Measurements from ENCODE around the gene PARP8. TPM values are rescaled to one million over a fixed set of nuclear protein-coding genes. Genes with fewer than 3 reads are reported as not detected.
"Not testable (repeated sequence)": the region's sequence is repeated elsewhere in the genome, so short reads cannot be mapped to it uniquely, and the experiment has no call there.

Gene PARP8
- total RNA-seq, 1 donor from 2014 or later: 23.3 TPM

- Mint-ChIP-seq H3K27ac (ENCODE audit: unreplicated experiment) (no peak overlapping the region), H3K9me3 (ENCODE audit: low read depth) (no peaks in the 10 kb centered on the region), H3K4me3 (ENCODE audit: unreplicated experiment) (no peak overlapping the region), H3K4me1 (ENCODE audit: low read depth) (peaks cover 22% of the 10 kb centered on the region), H3K27me3 (ENCODE audit: low read depth) (no peaks in the 10 kb centered on the region), H3K36me3 (ENCODE audit: low read depth) (peaks cover 9% of the 10 kb centered on the region)
- no peak for DNase-seq (ENCODE audit: low spot score)
- TF ChIP-seq CTCF (IDR thresholded peaks at IDR 0.05): no peak
These were observed 101.2 kb downstream of the PARP8 start for GRCh38 chr5:50767588-50767987.

GRCh38 chr5:50768634-50769033, 102.2 kb downstream of the PARP8 start:
- Mint-ChIP-seq H3K27me3 (ENCODE audit: low read depth) (no peaks in the 10 kb centered on the region), H3K36me3 (ENCODE audit: low read depth) (peaks cover 16% of the 10 kb centered on the region), H3K4me1 (ENCODE audit: low read depth) (peaks cover 22% of the 10 kb centered on the region), H3K9me3 (ENCODE audit: low read depth) (peaks cover 5% of the 10 kb centered on the region), H3K4me3 (ENCODE audit: unreplicated experiment) (no peak overlapping the region), H3K27ac (ENCODE audit: unreplicated experiment) (no peak overlapping the region)
- DNase-seq (ENCODE audit: low spot score): no peak
- no peak for TF ChIP-seq CTCF (IDR thresholded peaks at IDR 0.05)

- H3K36me3 Mint-ChIP-seq (ENCODE audit: low read depth): peaks cover 19% of the 10 kb centered on the region
These were observed 104.0 kb downstream of the PARP8 start for GRCh38 chr5:50770441-50770840.

DNA sequence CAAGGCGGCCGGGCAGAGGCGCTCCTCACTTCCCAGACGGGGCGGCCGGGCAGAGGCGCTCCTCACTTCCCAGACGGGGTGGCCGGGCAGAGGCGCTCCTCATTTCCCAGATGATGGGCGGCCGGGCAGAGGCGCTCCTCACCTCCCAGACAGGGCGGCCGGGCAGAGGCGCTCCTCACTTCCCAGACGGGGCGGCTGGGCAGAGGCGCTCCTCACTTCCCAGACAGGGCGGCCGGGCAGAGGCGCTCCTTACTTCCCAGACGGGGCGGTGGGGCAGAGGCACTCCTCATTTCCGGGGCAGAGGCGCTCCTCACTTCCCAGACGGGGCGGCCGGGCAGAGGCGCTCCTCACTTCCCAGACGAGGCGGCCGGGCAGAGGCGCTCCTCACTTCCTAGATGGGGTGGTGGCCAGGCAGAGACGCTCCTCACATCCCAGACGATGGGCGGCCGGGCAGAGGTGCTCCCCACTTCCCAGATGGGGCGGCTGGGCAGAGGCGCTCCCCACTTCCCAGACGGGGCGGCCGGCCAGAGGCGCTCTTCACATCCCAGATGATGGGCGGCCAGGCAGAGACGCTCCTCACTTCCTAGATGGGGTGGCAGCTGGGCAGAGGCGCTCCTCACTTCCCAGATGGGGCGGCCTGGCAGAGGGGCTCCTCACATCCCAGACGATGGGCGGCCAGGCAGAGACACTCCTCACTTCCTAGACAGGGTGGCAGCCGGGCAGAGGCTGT, 108.2 kb downstream of the PARP8 start:
- not testable (repeated sequence) for H3K27me3 Mint-ChIP-seq (ENCODE audit: low read depth); H3K9me3 Mint-ChIP-seq (ENCODE audit: low read depth); H3K4me3 Mint-ChIP-seq (ENCODE audit: unreplicated experiment); H3K27ac Mint-ChIP-seq (ENCODE audit: unreplicated experiment); H3K4me1 Mint-ChIP-seq (ENCODE audit: low read depth); DNase-seq (ENCODE audit: low spot score)
- H3K36me3 Mint-ChIP-seq (ENCODE audit: low read depth): peaks cover 21% of the 10 kb centered on the region

More at GRCh38 chr5:50770441-50770840, 104.0 kb downstream of the PARP8 start:
- Mint-ChIP-seq H3K4me1 (ENCODE audit: low read depth) (peaks cover 21% of the 10 kb centered on the region), H3K9me3 (ENCODE audit: low read depth) (peaks cover 7% of the 10 kb centered on the region), H3K27ac (ENCODE audit: unreplicated experiment) (no peak overlapping the region), H3K27me3 (ENCODE audit: low read depth) (no peaks in the 10 kb centered on the region), H3K4me3 (ENCODE audit: unreplicated experiment) (no peak overlapping the region)
- DNase-seq (ENCODE audit: low spot score): no peak
- no peak for TF ChIP-seq CTCF (IDR thresholded peaks at IDR 0.05)

DNA sequence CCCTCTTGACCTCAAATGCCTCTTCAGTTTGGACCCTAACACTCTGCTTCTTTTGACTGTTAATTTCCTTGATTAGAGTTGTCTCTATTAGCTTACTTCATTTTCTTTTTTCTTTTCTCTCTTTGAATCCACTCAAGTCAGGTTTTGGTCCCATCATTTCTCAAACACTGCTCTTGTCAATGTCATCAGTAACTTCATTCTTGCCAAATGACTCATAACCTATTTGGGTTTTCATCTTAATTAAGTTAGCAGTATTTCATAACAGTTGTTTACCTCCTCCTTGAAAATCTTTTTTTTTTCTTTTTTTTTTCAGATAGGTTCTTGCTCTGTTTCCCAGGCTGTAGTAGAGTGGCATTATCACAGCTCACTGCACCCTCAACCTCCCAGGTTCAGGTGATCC, 119.6 kb downstream of the PARP8 start:
- peaks cover 7% of the 10 kb centered on the region for H3K36me3 Mint-ChIP-seq (ENCODE audit: low read depth)
- no peak overlapping the region for H3K27ac Mint-ChIP-seq (ENCODE audit: unreplicated experiment)
- no peak for DNase-seq (ENCODE audit: low spot score)
- H3K9me3 Mint-ChIP-seq (ENCODE audit: low read depth): peaks cover 4% of the 10 kb centered on the region
- H3K27me3 Mint-ChIP-seq (ENCODE audit: low read depth): no peaks in the 10 kb centered on the region
- TF ChIP-seq CTCF (IDR thresholded peaks at IDR 0.05): no peak
- H3K4me1 Mint-ChIP-seq (ENCODE audit: low read depth): no peaks in the 10 kb centered on the region
- H3K4me3 Mint-ChIP-seq (ENCODE audit: unreplicated experiment): no peak overlapping the region

DNA sequence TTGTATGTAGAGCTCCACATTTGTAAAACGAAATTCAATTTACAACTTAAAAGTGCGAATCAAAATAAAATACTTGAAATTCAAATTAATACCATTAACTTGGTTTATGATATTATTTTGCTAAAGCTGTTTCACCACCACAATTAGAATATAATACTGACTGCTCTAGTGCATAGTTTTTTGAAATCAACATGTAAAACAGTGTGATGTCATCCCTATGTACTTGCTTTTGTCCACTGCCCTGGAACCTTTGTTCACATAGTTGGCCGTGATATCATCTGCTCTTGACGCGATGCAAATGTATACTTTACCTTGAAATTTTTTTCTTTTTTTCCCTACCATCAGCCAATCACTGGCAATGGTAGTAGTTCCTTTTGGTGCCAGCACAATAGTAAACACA, 125.4 kb downstream of the PARP8 start:
- peaks cover 9% of the 10 kb centered on the region for H3K36me3 Mint-ChIP-seq (ENCODE audit: low read depth)
- no peaks in the 10 kb centered on the region for H3K27me3 Mint-ChIP-seq (ENCODE audit: low read depth)
- no peak for DNase-seq (ENCODE audit: low spot score)
- no peak overlapping the region for H3K4me3 Mint-ChIP-seq (ENCODE audit: unreplicated experiment)
- H3K4me1 Mint-ChIP-seq (ENCODE audit: low read depth): no peaks in the 10 kb centered on the region
- no peak for TF ChIP-seq CTCF (IDR thresholded peaks at IDR 0.05)
- H3K27ac Mint-ChIP-seq (ENCODE audit: unreplicated experiment): no peak overlapping the region
- no peaks in the 10 kb centered on the region for H3K9me3 Mint-ChIP-seq (ENCODE audit: low read depth)

All from chondrocyte (in vitro differentiated cells).